Measurements from ENCODE around the gene SCYGR3. TPM values are rescaled to one million over a fixed set of nuclear protein-coding genes. Genes with fewer than 3 reads are reported as not detected.

The SCYGR3 gene
- total and polyA plus RNA-seq, 8 donors: not detected

DNA sequence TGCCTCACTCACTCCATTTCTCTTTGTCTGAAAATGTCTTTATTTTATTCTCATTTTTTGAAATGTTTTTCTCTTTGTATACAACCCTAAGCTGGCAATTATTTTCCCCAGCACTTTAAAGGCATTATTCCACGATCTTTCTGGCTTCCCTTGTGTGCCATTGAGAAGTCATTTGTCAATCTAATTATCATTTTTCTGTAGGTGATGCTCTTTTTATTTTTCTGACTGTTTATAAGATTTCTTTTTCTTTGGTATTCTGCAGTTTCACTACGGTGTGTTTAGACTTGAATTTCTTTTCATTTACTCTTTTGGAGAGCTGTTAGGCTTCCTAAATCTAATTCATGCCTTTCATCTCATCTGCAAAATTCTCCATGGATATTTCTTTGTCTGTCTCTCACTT is 10.8 kb upstream of the SCYGR3 start:
- DNase-seq (no peak), ATAC-seq (no peak)
- Histone ChIP-seq H3K27me3 (no peaks in the 10 kb centered on the region), H3K4me3 (no peak overlapping the region), H3K4me1 (no peaks in the 10 kb centered on the region), H3K27ac (no peak overlapping the region), H3K9me3 (peaks cover 0 to 6% of the 10 kb centered on the region in 2 donors), H3K36me3 (no peaks in the 10 kb centered on the region)
- TF ChIP-seq, protein P1, sequence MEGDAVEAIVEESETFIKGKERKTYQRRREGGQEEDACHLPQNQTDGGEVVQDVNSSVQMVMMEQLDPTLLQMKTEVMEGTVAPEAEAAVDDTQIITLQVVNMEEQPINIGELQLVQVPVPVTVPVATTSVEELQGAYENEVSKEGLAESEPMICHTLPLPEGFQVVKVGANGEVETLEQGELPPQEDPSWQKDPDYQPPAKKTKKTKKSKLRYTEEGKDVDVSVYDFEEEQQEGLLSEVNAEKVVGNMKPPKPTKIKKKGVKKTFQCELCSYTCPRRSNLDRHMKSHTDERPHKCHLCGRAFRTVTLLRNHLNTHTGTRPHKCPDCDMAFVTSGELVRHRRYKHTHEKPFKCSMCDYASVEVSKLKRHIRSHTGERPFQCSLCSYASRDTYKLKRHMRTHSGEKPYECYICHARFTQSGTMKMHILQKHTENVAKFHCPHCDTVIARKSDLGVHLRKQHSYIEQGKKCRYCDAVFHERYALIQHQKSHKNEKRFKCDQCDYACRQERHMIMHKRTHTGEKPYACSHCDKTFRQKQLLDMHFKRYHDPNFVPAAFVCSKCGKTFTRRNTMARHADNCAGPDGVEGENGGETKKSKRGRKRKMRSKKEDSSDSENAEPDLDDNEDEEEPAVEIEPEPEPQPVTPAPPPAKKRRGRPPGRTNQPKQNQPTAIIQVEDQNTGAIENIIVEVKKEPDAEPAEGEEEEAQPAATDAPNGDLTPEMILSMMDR (IDR thresholded peaks at IDR 0.05): no peak
- intact Hi-C loops (cut with DNase I): no loop called here

DNA sequence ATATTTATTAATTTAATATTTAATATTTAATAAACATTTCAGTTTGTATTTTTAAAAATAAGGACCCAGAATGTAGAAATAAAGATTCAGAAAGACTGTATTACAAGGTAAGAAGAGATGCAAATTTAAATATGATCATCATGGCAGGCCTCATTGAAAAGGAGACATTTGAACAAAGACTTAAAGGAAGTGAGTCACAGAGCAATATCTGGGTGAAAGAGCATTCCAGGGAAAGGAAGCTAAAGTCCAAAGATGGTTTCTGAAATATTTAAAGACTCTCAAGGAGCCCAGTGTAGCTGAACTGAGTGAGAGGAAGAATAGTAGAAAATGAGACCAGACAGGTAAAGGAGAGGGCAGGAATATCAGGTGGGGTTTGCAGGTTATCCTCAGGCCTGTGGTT is 8.6 kb upstream of the SCYGR3 start:
- Histone ChIP-seq H3K9me3 (peaks cover 0 to 6% of the 10 kb centered on the region in 2 donors), H3K27ac (no peak overlapping the region), H3K27me3 (no peaks in the 10 kb centered on the region), H3K4me1 (no peaks in the 10 kb centered on the region), H3K36me3 (no peaks in the 10 kb centered on the region), H3K4me3 (no peak overlapping the region)
- ATAC-seq: no peak
- intact Hi-C loops (cut with DNase I): no loop called here
- TF ChIP-seq, protein P1 (IDR thresholded peaks at IDR 0.05): no peak
- no peak for DNase-seq

DNA sequence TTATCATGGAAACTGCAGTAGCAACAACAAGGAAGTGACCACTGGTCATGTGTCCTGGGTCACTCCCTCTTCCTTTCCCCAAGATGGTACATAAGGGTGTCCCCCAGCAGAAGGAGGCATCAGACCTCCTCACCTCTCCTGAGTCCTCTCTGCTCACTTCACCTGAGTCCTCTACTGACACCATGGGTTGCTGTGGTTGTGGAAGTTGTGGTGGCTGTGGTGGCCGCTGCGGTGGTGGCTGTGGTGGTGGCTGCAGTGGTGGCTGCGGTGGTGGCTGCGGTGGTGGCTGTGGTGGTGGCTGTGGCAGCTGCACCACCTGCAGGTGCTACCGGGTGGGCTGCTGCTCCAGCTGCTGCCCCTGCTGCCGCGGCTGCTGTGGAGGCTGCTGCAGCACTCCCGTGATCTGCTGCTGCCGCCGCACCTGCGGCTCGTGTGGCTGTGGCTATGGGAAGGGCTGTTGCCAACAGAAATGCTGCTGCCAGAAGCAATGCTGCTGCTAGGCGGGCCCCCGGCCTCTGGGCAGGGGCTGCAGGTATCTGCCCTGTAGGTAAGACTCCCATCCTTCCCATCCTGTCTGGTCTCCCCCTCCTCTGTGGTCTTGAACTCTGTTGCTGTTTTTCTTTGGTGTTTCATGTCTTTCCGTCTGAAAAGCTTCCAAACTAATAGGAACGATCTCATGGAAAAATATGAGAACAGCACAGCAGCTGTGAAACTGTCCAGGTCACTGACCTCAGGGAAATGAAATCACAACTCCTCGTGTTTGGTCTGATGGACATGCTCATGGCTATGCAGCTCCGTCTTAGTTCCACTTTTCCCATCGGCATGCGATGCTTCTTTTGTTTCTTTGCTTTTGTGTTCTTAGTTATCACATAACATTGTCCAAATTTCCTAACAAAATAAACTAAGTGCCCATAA is 2.9 kb upstream of the SCYGR3 start, which contains the start of gene SCYGR4:
Gene SCYGR4 (plus strand): TSS at position 183 of the 915 bp plus-strand sequence. CDS start 0 bp downstream, at position 183.
- Histone ChIP-seq H3K27me3 (no peaks in the 10 kb centered on the region), H3K27ac (no peak within 1 kb of the TSS), H3K36me3 (no peaks in the 10 kb centered on the region), H3K4me3 (no peak within 1 kb of the TSS), H3K4me1 (no peaks in the 10 kb centered on the region), H3K9me3 (peaks cover 0 to 2% of the 10 kb centered on the region in 2 donors)
- ATAC-seq (no peak), DNase-seq (peak in 1 of 4 donors; percentile 70)
- intact Hi-C loops (cut with DNase I): no loop called here
- TF ChIP-seq, protein P1 (IDR thresholded peaks at IDR 0.05): no peak

DNA sequence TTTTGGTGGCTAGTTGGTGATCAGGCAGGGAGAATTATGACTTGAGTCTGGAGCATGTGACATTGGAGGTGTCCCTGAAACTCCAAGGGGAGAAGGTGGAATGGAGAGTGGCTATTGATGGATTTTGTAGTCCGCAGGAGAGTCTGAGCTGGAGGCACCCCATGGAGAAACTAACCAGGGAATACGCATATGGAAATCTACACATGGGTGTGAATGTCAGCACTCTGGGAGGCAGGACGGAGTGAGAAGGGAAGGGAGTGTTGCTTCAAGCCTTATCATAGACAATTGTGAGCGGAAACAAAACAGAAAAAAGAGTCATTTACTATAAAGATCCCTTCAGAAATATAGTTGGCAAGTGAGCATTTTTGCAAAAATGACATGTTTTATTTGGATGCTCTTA is 2.0 kb upstream of the SCYGR3 start:
- Histone ChIP-seq H3K27me3 (peaks cover 0 to 4% of the 10 kb centered on the region in 2 donors), H3K4me3 (no peak overlapping the region), H3K36me3 (no peaks in the 10 kb centered on the region), H3K27ac (no peak overlapping the region), H3K9me3 (no peaks in the 10 kb centered on the region), H3K4me1 (no peaks in the 10 kb centered on the region)
- ATAC-seq (no peak), DNase-seq (no peak)
- intact Hi-C loops (cut with DNase I): no loop called here
- TF ChIP-seq, protein P1 (IDR thresholded peaks at IDR 0.05): no peak

DNA sequence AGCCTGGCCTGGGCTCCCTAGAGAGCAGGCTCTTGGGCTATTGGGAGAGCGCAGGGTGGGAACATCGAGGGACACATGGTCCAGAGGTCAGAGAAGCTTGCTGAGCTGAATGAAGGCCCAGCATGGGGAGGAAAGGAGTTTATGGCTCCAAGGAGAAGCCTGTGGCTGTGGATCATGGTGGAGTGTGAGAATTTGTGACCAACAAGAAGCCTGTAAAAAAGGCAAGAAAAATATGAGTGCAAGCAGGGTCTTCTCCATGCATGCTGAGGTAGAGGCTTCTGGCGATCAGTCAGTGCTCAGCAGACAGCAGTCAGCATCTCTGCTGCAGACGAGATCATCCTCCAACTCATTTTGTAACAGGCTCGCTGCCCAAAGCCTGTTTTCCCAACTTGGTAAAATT is 1.3 kb upstream of the SCYGR3 start:
- Histone ChIP-seq H3K9me3 (no peaks in the 10 kb centered on the region), H3K4me3 (no peak overlapping the region), H3K27ac (no peak overlapping the region), H3K4me1 (no peaks in the 10 kb centered on the region), H3K27me3 (peaks cover 0 to 10% of the 10 kb centered on the region in 2 donors), H3K36me3 (no peaks in the 10 kb centered on the region)
- intact Hi-C loops (cut with DNase I): no loop called here
- TF ChIP-seq, protein P1 (IDR thresholded peaks at IDR 0.05): no peak
- DNase-seq: no peak
- ATAC-seq: no peak
